Gastroesophageal sphincter (tissue), 4 donors: ENCODE results near the gene IMMP1L. TPM values are rescaled to one million over a fixed set of nuclear protein-coding genes. Genes with fewer than 3 reads are reported as not detected.

Source experiments
- ATAC-seq: fragments of 150-250 bp; one replicate; pipeline ENCODE4 v1.9.1; 2016; ENCODE audit warnings: mild to moderate bottlenecking, moderate library complexity
- H3K27ac ChIP-seq, 4 donors: fragments of 200-600 bp; sonication (generic) in 3 of 4; 1 replicate in 3 of 4; 2 replicates in 1 of 4; pipeline ENCODE4 v1.5.1; 2016 to 2019
- H3K27me3 ChIP-seq: fragments of 200-600 bp; sonication (generic); one replicate; pipeline ENCODE4 v1.5.1; 2019
- H3K36me3 ChIP-seq, 2 donors: fragments of 200-600 bp; sonication (generic); one replicate each; pipeline ENCODE4 v1.5.1; 2019; ENCODE audit warnings: control low read depth in 1 of 2
- H3K4me1 ChIP-seq, 3 donors: fragments of 200-600 bp; sonication (generic); 1 replicate in 2 of 3; 2 replicates in 1 of 3; pipeline ENCODE4 v1.5.1; 2016 to 2019; ENCODE audit warnings: control low read depth in 2 of 3
- H3K4me3 ChIP-seq, 2 donors: fragments of 200-600 bp; sonication (generic); one replicate each; pipeline ENCODE4 v1.5.1; 2019; ENCODE audit warnings: mild to moderate bottlenecking in 1 of 2, moderate library complexity in 1 of 2
- H3K9me3 ChIP-seq, 3 donors: fragments of 200-600 bp; sonication (generic); one replicate each; pipeline ENCODE4 v1.5.1; 2017 to 2019; ENCODE audit warnings: control low read depth in 2 of 3
- EP300 ChIP-seq: sonication (generic); formaldehyde crosslinking; IDR thresholded peaks from one replicate; pipeline ENCODE4 v1.6.1; 2017; ENCODE audit warnings: antibody characterized with exemption, mild to moderate bottlenecking
- POLR2A ChIP-seq, 2 donors: fragments of 450-650 bp; IDR thresholded peaks; one replicate each; pipeline ENCODE4 v1.6.1; 2017; ENCODE audit warnings: antibody characterized with exemption in 2 of 2, mild to moderate bottlenecking in 2 of 2, moderate library complexity in 1 of 2
- POLR2AphosphoS5 ChIP-seq: sonication (generic); formaldehyde crosslinking; IDR thresholded peaks from one replicate; pipeline ENCODE4 v1.6.1; 2017; ENCODE audit warnings: antibody characterized with exemption
- WGBS, 2 donors: methylation state at CpG; one replicate each; pipeline ENCODE4 v1.1.5; 2018; ENCODE audit warnings: low coverage in 1 of 2; 5-methylcytosine and 5-hydroxymethylcytosine counted together
- total RNA-seq, 4 donors: library from RNA; depleted of rRNA; stranded (reverse); fragments of >200 nt; gene quantifications; one replicate each; pipeline ENCODE4 v1.1.0, GENCODE V29; 2016
- TF ChIP-seq, protein P1 (sequence below), 4 experiments: fragments of 200-600 bp in 2 of 4; fragments of 450-650 bp in 2 of 4; sonication (generic) in 1 of 4; IDR thresholded peaks; one replicate each; pipeline ENCODE4 v1.5.1; 2017 to 2019; ENCODE audit warnings: antibody characterized with exemption in 4 of 4, mild to moderate bottlenecking in 2 of 4, moderate library complexity in 2 of 4

IMMP1L gene
- total RNA-seq, 4 donors from 2014 or later = 3.9 to 38.6 (median 21.2) TPM

DNA sequence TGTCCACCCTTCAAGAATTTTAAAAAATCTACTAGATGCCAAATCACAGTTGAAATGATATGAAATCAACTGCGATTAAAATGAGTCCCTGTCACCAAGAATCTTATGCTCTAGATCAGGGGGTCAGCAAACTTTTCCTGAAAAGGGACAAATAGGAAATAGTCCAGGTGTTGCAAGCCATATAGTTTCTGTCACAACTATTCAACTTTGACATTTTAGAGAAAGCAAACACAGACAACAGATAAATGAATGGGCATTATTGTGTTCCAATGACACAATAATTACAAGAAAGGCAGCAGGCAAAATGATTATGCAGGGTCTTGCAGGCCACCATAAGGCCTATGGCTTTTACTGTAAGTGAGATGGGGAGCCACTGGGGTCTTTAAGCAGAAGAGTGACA, 58.6 kb downstream of the IMMP1L start:
- 100% methylated on average over 1 of the region's 1 CpG for WGBS, 2 donors
- no peaks in the 10 kb centered on the region for H3K4me1 ChIP-seq

DNA sequence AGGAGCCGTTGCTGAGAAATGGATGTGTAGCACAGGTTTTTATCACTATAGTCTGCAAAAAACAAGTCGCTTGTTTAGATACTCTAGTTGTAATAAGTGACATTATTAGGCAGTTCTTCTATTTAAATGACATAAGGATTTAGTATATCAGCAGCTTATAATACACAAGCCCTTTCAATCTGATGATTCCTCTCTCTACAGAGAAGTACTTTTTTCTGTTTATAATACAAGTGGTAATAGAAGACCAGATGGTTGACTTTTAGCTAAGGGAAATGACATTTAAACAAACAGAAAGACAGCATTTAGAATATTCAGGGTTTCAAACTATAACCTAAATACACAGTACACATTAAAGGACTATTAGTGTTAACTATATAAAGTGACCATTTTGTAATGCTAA, 60.4 kb downstream of the IMMP1L start:
- no peak for TF ChIP-seq EP300
- TF ChIP-seq POLR2AphosphoS5 = no peak
- no peak for TF ChIP-seq POLR2A (IDR thresholded peaks at IDR 0.05)
- TF ChIP-seq, protein P1, sequence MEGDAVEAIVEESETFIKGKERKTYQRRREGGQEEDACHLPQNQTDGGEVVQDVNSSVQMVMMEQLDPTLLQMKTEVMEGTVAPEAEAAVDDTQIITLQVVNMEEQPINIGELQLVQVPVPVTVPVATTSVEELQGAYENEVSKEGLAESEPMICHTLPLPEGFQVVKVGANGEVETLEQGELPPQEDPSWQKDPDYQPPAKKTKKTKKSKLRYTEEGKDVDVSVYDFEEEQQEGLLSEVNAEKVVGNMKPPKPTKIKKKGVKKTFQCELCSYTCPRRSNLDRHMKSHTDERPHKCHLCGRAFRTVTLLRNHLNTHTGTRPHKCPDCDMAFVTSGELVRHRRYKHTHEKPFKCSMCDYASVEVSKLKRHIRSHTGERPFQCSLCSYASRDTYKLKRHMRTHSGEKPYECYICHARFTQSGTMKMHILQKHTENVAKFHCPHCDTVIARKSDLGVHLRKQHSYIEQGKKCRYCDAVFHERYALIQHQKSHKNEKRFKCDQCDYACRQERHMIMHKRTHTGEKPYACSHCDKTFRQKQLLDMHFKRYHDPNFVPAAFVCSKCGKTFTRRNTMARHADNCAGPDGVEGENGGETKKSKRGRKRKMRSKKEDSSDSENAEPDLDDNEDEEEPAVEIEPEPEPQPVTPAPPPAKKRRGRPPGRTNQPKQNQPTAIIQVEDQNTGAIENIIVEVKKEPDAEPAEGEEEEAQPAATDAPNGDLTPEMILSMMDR (IDR thresholded peaks at IDR 0.05) = no peak
- 38 to 60% methylated on average over 2 of the region's 2 CpGs for WGBS, 2 donors
- H3K4me3 ChIP-seq = no peak overlapping the region
- no peak overlapping the region for H3K27ac ChIP-seq
- H3K9me3 ChIP-seq = no peaks in the 10 kb centered on the region
- H3K4me1 ChIP-seq = no peaks in the 10 kb centered on the region
- no peak for ATAC-seq
- peaks cover 0 to 18% of the 10 kb centered on the region in 2 donors for H3K36me3 ChIP-seq
- no peaks in the 10 kb centered on the region for H3K27me3 ChIP-seq

More for the DNA sequence above, 58.6 kb downstream of the IMMP1L start:
- ATAC-seq = no peak
- Histone ChIP-seq H3K27me3 (no peaks in the 10 kb centered on the region), H3K4me3 (no peak overlapping the region), H3K36me3 (peaks cover 0 to 18% of the 10 kb centered on the region in 2 donors), H3K9me3 (no peaks in the 10 kb centered on the region), H3K27ac (no peak overlapping the region)
- TF ChIP-seq EP300 = no peak
- TF ChIP-seq, protein P1 (IDR thresholded peaks at IDR 0.05) = no peak
- no peak for TF ChIP-seq POLR2A (IDR thresholded peaks at IDR 0.05)
- no peak for TF ChIP-seq POLR2AphosphoS5

DNA sequence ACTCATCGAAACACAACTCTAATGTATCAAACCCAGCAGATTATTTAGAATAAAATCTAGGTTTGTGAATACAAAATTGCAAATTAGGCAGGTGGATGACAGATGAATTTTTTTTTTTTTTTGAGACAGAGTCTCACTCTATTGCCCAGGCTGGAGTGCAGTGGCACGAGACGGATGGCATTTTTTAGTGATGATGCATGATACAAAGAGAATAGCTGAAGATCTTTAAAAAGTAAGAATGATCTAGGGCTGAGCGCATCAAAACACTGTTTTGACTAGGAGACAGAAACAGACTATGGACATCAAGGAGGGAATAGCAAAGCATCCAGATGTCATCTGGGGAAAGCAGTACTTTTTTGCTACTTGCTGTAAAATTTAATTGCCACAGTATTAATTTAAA, 63.8 kb downstream of the IMMP1L start:
- TF ChIP-seq EP300 (no peak), POLR2A (IDR thresholded peaks at IDR 0.05) (no peak), POLR2AphosphoS5 (no peak)
- TF ChIP-seq, protein P1 (IDR thresholded peaks at IDR 0.05) = no peak
- peaks cover 0 to 6% of the 10 kb centered on the region in 2 donors for H3K36me3 ChIP-seq
- no peaks in the 10 kb centered on the region for H3K9me3 ChIP-seq
- H3K27ac ChIP-seq = no peak overlapping the region
- no peak for ATAC-seq
- 96 to 98% methylated on average over 4 of the region's 4 CpGs for WGBS, 2 donors
- H3K27me3 ChIP-seq = no peaks in the 10 kb centered on the region
- no peaks in the 10 kb centered on the region for H3K4me1 ChIP-seq
- no peak overlapping the region for H3K4me3 ChIP-seq

DNA sequence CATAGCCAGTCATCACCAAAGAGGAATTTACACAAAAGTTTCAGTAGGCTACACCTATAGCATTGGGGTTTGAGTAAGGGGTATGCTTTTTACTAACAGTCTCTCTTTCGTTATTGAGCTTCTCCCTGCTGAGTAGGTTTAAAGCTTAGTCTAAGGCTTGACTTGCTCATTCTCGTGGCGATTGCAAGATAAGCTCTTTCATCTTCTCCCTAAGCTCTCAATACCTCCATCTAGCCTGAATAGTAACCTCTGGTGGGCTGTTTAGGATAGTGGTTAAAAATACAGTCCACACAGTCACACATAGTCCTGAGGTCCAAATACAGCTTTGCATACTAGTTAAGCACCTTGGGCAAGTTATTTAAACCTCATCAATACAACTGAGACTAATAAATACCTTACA, 65.6 kb downstream of the IMMP1L start:
- Histone ChIP-seq H3K36me3 (peaks cover 0 to 6% of the 10 kb centered on the region in 2 donors), H3K4me3 (no peak overlapping the region), H3K9me3 (no peaks in the 10 kb centered on the region), H3K27ac (no peak overlapping the region), H3K4me1 (no peaks in the 10 kb centered on the region), H3K27me3 (no peaks in the 10 kb centered on the region)
- no peak for ATAC-seq
- TF ChIP-seq, protein P1 (IDR thresholded peaks at IDR 0.05) = no peak
- TF ChIP-seq POLR2A (IDR thresholded peaks at IDR 0.05) = no peak
- TF ChIP-seq EP300 = no peak
- no peak for TF ChIP-seq POLR2AphosphoS5
- 87 to 93% methylated on average over 2 to 3 of the region's 3 CpGs for WGBS, 2 donors

DNA sequence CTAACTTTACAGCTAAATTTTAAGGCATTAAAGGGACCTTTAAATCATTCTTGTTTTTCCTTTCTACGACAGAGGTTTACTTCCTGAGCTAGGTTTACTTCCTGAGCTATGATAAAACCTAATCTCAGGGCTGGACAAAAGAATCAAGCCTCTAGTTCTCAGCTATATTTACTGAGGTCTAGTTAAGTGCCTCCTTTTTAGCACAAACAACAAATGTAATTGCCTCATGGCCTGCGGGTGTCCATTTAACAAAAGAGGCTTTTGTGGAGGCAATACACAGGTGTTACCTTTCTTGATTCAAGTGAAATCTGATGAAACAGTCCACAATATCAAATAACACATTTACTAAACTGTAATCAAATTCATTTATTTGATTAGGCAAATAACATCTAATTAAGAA, 67.3 kb downstream of the IMMP1L start:
- no peaks in the 10 kb centered on the region for H3K4me1 ChIP-seq
- H3K4me3 ChIP-seq = no peak overlapping the region
- no peaks in the 10 kb centered on the region for H3K27me3 ChIP-seq
- H3K36me3 ChIP-seq = no peaks in the 10 kb centered on the region
- H3K27ac ChIP-seq = no peak overlapping the region
- ATAC-seq = no peak
- no peak for TF ChIP-seq POLR2A (IDR thresholded peaks at IDR 0.05)
- no peak for TF ChIP-seq POLR2AphosphoS5
- no peak for TF ChIP-seq EP300
- TF ChIP-seq, protein P1 (IDR thresholded peaks at IDR 0.05) = no peak
- WGBS, 2 donors = 58% methylated on average over 2 of the region's 2 CpGs
- no peaks in the 10 kb centered on the region for H3K9me3 ChIP-seq
